HepG2 (cell line): ENCODE data around the gene TSSK2. TPM values are rescaled to one million over a fixed set of nuclear protein-coding genes. Genes with fewer than 3 reads are reported as not detected.
A peak's percentile ranks its signal among the peaks of the same experiment; 100 is the strongest.

Source experiments
- CHCHD3 ChIP-seq: sonication (generic); formaldehyde crosslinking; IDR thresholded peaks from 2 replicates; pipeline ENCODE4 v1.8.0; 2022; ENCODE audit warnings: mild to moderate bottlenecking, missing genetic modification reagents, moderate library complexity
- DPF2 ChIP-seq: sonication (generic); formaldehyde crosslinking; IDR thresholded peaks from 2 replicates; pipeline ENCODE4 v1.4.0; 2020; ENCODE audit warnings: mild to moderate bottlenecking, low read depth, missing genetic modification reagents, borderline replicate concordance
- NCOR1 ChIP-seq: fragments of 200-600 bp; sonication (generic); IDR thresholded peaks from 2 replicates; pipeline ENCODE4 v1.7.0; 2017; ENCODE audit warnings: antibody characterized with exemption, low read length, borderline replicate concordance
- SP1 ChIP-seq, 2 experiments: fragments of 450-650 bp in 1 of 2; sonication (generic) in 1 of 2; formaldehyde crosslinking in 1 of 2; IDR thresholded peaks; 2 replicates each; pipeline versions ENCODE4 v1.4.0 to v1.6.1; 2016 to 2020; ENCODE audit warnings: missing genetic modification reagents in 1 of 2
- SPEN ChIP-seq: sonication (generic); formaldehyde crosslinking; IDR thresholded peaks from 2 replicates; pipeline ENCODE4 v1.5.1; 2020; ENCODE audit warnings: low read depth, mild to moderate bottlenecking, missing genetic modification reagents
- TBX2 ChIP-seq: sonication (generic); formaldehyde crosslinking; IDR thresholded peaks from 2 replicates; pipeline ENCODE4 v1.5.0; 2020; ENCODE audit warnings: missing genetic modification reagents, mild to moderate bottlenecking, borderline replicate concordance
- YEATS4 ChIP-seq: sonication (generic); formaldehyde crosslinking; IDR thresholded peaks from 2 replicates; pipeline ENCODE4 v1.4.0; 2020; ENCODE audit warnings: missing genetic modification reagents, borderline replicate concordance
- ZBTB42 ChIP-seq: sonication (generic); formaldehyde crosslinking; IDR thresholded peaks from 2 replicates; pipeline ENCODE4 v1.5.0; 2020; ENCODE audit warnings: mild to moderate bottlenecking, missing genetic modification reagents
- ZMYM4 ChIP-seq: sonication (generic); formaldehyde crosslinking; IDR thresholded peaks from 2 replicates; pipeline ENCODE4 v1.8.1; 2023; ENCODE audit warnings: mild to moderate bottlenecking, missing genetic modification reagents
- ZNF101 ChIP-seq: sonication (generic); formaldehyde crosslinking; IDR thresholded peaks from 2 replicates; pipeline ENCODE4 v1.4.0; 2020; ENCODE audit warnings: mild to moderate bottlenecking, low read depth, missing genetic modification reagents, borderline replicate concordance
- ZNF207 ChIP-seq: fragments of 450-650 bp; IDR thresholded peaks from 2 replicates; pipeline ENCODE4 v1.6.1; 2016; ENCODE audit warnings: antibody characterized with exemption, borderline replicate concordance
- ZNF232 ChIP-seq: sonication (generic); formaldehyde crosslinking; IDR thresholded peaks from 2 replicates; pipeline ENCODE4 v1.4.0; 2020; ENCODE audit warnings: missing genetic modification reagents, borderline replicate concordance
- ZNF235 ChIP-seq: sonication (generic); formaldehyde crosslinking; IDR thresholded peaks from 2 replicates; pipeline ENCODE4 v1.8.1; 2023; ENCODE audit warnings: mild to moderate bottlenecking, missing genetic modification reagents, borderline replicate concordance
- ZNF501 ChIP-seq: sonication (generic); formaldehyde crosslinking; IDR thresholded peaks from 2 replicates; pipeline ENCODE4 v1.5.1; 2020; ENCODE audit warnings: mild to moderate bottlenecking, moderate library complexity, missing genetic modification reagents
- ZNF564 ChIP-seq: sonication (generic); formaldehyde crosslinking; IDR thresholded peaks from 2 replicates; pipeline ENCODE4 v1.8.1; 2023; ENCODE audit warnings: mild to moderate bottlenecking, missing genetic modification reagents
- ZNF749 ChIP-seq: sonication (generic); formaldehyde crosslinking; IDR thresholded peaks from 2 replicates; pipeline ENCODE4 v1.8.0; 2022; ENCODE audit warnings: mild to moderate bottlenecking, missing genetic modification reagents, moderate library complexity, borderline replicate concordance
- polyA plus RNA-seq, 8 experiments: library from polyadenylated mRNA; depleted of rRNA in 3 of 8; stranded (reverse) in 7 of 8; unstranded in 1 of 8; fragments of >200 nt; fragmentation: Illumina TruSeq in 4 of 8; extraction: Trizol in 4 of 8; gene quantifications; 2 replicates each; pipeline versions ENCODE4 v1.2.1 to v1.2.3, GENCODE V29; 2011 to 2016; ENCODE audit warnings: low read depth in 4 of 8, missing spikeins in 1 of 8, mixed read lengths in 1 of 8; ENCODE audit not compliant: insufficient read depth in 1 of 8
- total RNA-seq, 5 experiments: library from RNA; depleted of rRNA; stranded (reverse); fragments of >200 nt; fragmentation: Illumina TruSeq; extraction: Trizol; gene quantifications; 2 replicates each; pipeline ENCODE4 v1.2.3, GENCODE V29; 2016; ENCODE audit warnings: low read depth in 1 of 5
- TF ChIP-seq, protein P1 (sequence below): sonication (generic); formaldehyde crosslinking; IDR thresholded peaks from 2 replicates; pipeline ENCODE4 v1.5.0; 2020; ENCODE audit warnings: missing genetic modification reagents
- TF ChIP-seq, protein P2 (sequence below): sonication (generic); formaldehyde crosslinking; IDR thresholded peaks from 2 replicates; pipeline ENCODE4 v1.4.0; 2020; ENCODE audit warnings: mild to moderate bottlenecking, missing genetic modification reagents
- TF ChIP-seq, protein P3 (sequence below): IDR thresholded peaks from 2 replicates; pipeline ENCODE4 v1.6.1; 2016; ENCODE audit warnings: missing compliant biosample characterization, missing genetic modification reagents, borderline replicate concordance
- TF ChIP-seq, protein P4 (sequence below): sonication (generic); formaldehyde crosslinking; IDR thresholded peaks from 2 replicates; pipeline ENCODE4 v1.4.0; 2020; ENCODE audit warnings: missing genetic modification reagents
- TF ChIP-seq, protein P5 (sequence below): sonication (generic); formaldehyde crosslinking; IDR thresholded peaks from 2 replicates; pipeline ENCODE4 v1.4.0; 2020; ENCODE audit warnings: mild to moderate bottlenecking, missing genetic modification reagents

Gene TSSK2
- total and polyA plus RNA-seq, 2 of the 13 experiments (the other 11 are each of a cell fraction or from before 2014, with no cell fraction given), result not detected

DNA sequence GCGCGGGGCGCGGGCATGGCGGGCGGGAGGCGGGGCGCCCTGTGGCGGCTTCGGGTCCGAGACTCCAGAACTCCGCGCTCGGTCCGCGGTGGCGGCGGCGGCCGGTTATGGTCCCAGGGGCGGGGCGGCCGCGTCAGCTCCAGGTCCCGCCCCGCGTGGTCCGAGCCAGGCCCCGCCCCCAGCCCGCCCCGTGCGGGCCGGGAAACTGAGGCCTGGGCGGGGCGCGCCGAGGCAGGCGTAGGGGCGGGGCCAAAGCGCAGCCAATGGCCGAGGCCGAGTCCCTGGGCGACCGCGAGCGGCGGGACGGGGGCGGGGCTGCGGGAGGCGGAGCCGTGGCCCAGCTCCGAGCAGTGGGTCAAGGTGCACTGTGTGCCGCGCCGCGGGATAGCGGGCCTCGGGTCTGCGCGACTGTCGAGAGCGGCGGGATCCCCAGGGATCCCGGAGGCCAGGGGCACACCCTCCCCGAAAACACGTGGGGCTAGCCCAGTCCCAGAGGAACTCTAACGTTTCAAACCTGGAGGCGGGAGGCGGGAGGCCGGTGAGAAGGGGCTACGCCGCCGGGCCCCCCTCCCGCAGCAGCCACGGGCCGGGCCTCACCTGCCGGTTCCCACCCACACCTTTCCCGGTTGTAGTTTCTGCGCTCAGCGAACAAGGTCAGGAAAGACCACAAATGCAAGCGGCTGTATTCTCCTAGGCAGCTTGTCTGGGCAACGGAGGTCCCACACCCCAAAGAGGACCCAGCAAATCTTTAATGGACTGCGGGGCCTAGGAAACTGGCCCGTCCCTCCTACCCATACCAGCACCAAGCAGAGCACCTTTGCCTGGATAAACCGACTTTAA is 47.8 kb downstream of the TSSK2 start, which contains the start of gene SLC25A1 (continued):
- TF ChIP-seq, protein P1, sequence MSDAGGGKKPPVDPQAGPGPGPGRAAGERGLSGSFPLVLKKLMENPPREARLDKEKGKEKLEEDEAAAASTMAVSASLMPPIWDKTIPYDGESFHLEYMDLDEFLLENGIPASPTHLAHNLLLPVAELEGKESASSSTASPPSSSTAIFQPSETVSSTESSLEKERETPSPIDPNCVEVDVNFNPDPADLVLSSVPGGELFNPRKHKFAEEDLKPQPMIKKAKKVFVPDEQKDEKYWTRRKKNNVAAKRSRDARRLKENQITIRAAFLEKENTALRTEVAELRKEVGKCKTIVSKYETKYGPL (CRISPR knock-in tag), result 0 out of 2 replicates have a peak, but pooled peaks have one; percentile 49
- TF ChIP-seq, protein P2, sequence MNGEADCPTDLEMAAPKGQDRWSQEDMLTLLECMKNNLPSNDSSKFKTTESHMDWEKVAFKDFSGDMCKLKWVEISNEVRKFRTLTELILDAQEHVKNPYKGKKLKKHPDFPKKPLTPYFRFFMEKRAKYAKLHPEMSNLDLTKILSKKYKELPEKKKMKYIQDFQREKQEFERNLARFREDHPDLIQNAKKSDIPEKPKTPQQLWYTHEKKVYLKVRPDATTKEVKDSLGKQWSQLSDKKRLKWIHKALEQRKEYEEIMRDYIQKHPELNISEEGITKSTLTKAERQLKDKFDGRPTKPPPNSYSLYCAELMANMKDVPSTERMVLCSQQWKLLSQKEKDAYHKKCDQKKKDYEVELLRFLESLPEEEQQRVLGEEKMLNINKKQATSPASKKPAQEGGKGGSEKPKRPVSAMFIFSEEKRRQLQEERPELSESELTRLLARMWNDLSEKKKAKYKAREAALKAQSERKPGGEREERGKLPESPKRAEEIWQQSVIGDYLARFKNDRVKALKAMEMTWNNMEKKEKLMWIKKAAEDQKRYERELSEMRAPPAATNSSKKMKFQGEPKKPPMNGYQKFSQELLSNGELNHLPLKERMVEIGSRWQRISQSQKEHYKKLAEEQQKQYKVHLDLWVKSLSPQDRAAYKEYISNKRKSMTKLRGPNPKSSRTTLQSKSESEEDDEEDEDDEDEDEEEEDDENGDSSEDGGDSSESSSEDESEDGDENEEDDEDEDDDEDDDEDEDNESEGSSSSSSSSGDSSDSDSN (CRISPR knock-in tag), result peak; percentile 67
- TF ChIP-seq DPF2 (CRISPR knock-in tag), result no peak
- no peak for TF ChIP-seq SP1 (IDR thresholded peaks at IDR 0.05)
- TF ChIP-seq SP1 (CRISPR knock-in tag; IDR thresholded peaks at IDR 0.05), result peak; percentile 27; the same call in 1 of the 2 replicates
- peak; percentile 26 for TF ChIP-seq ZMYM4
- TF ChIP-seq ZNF207, result no peak
- peak; percentile 48; the same call in 1 of the 2 replicates for TF ChIP-seq ZNF235 (CRISPR knock-in tag)
- TF ChIP-seq, protein P3, sequence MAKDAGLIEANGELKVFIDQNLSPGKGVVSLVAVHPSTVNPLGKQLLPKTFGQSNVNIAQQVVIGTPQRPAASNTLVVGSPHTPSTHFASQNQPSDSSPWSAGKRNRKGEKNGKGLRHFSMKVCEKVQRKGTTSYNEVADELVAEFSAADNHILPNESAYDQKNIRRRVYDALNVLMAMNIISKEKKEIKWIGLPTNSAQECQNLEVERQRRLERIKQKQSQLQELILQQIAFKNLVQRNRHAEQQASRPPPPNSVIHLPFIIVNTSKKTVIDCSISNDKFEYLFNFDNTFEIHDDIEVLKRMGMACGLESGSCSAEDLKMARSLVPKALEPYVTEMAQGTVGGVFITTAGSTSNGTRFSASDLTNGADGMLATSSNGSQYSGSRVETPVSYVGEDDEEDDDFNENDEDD (CRISPR knock-in tag), result peak; percentile 32; the same call in 1 of the 2 replicates
- 0 out of 2 replicates have a peak, but pooled peaks have one; percentile 59 for TF ChIP-seq ZNF101
- TF ChIP-seq, protein P4, sequence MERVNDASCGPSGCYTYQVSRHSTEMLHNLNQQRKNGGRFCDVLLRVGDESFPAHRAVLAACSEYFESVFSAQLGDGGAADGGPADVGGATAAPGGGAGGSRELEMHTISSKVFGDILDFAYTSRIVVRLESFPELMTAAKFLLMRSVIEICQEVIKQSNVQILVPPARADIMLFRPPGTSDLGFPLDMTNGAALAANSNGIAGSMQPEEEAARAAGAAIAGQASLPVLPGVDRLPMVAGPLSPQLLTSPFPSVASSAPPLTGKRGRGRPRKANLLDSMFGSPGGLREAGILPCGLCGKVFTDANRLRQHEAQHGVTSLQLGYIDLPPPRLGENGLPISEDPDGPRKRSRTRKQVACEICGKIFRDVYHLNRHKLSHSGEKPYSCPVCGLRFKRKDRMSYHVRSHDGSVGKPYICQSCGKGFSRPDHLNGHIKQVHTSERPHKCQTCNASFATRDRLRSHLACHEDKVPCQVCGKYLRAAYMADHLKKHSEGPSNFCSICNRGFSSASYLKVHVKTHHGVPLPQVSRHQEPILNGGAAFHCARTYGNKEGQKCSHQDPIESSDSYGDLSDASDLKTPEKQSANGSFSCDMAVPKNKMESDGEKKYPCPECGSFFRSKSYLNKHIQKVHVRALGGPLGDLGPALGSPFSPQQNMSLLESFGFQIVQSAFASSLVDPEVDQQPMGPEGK (CRISPR knock-in tag), result peak; percentile 81
- TF ChIP-seq TBX2 (CRISPR knock-in tag), result peak; percentile 36; the same call in 1 of the 2 replicates
- 0 out of 2 replicates have a peak, but pooled peaks have one; percentile 45 for TF ChIP-seq ZNF564 (CRISPR knock-in tag)
- TF ChIP-seq SPEN (CRISPR knock-in tag), result 0 out of 2 replicates have a peak, but pooled peaks have one; percentile 12
- TF ChIP-seq ZBTB42 (CRISPR knock-in tag), result peak; percentile 52; the same call in 1 of the 2 replicates
- TF ChIP-seq ZNF232, result peak; percentile 39; the same call in 1 of the 2 replicates
- TF ChIP-seq YEATS4 (CRISPR knock-in tag), result peak; percentile 75
- no peak for TF ChIP-seq CHCHD3 (CRISPR knock-in tag)
- TF ChIP-seq, protein P5, sequence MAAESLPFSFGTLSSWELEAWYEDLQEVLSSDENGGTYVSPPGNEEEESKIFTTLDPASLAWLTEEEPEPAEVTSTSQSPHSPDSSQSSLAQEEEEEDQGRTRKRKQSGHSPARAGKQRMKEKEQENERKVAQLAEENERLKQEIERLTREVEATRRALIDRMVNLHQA (CRISPR knock-in tag), result no peak
- TF ChIP-seq ZNF749 (CRISPR knock-in tag), result 0 out of 2 replicates have a peak, but pooled peaks have one; percentile 29
- TF ChIP-seq ZNF501 (CRISPR knock-in tag), result peak; percentile 82; the same call in 1 of the 2 replicates
- TF ChIP-seq NCOR1, result 0 out of 2 replicates have a peak, but pooled peaks have one; percentile 9
